GM19324 (cell line): Measurements from ENCODE around the gene NEURL1B.
"Not testable (repeated sequence)": the region's sequence is repeated elsewhere in the genome, so short reads cannot be mapped to it uniquely, and the experiment has no call there.

ENCODE experiments used
- ATAC-seq: cut with Tn5 transposase; IDR thresholded peaks from one replicate; pipeline ENCODE4 v1.9.1; 2021; ENCODE audit warnings: mild to moderate bottlenecking, moderate library complexity; ENCODE audit not compliant: unreplicated experiment, low FRiP score

NEURL1B gene

GRCh38 chr5:172640822-172641358 is at the start of gene NEURL1B:
Gene NEURL1B, plus strand, starts transcription at chr5:172641263. Its CDS starts 144 bp downstream, at chr5:172641407.
- no peak for ATAC-seq

GRCh38 chr5:172591636-172592035 is 49.4 kb upstream of the NEURL1B start:
- ATAC-seq: no peak

GRCh38 chr5:172592881-172593280 is 48.2 kb upstream of the NEURL1B start:
- no peak for ATAC-seq

GRCh38 chr5:172593306-172593705 is 47.8 kb upstream of the NEURL1B start:
- no peak for ATAC-seq

- ATAC-seq: no peak
Measured at GRCh38 chr5:172593721-172594235, 47.3 kb upstream of the NEURL1B start.

- ATAC-seq: no peak
Measured at GRCh38 chr5:172594431-172594830, 46.6 kb upstream of the NEURL1B start.

- no peak for ATAC-seq
Measured at GRCh38 chr5:172594867-172595466, 46.1 kb upstream of the NEURL1B start.

GRCh38 chr5:172595596-172596455 is 45.2 kb upstream of the NEURL1B start:
- ATAC-seq: no peak

- no peak for ATAC-seq
Measured at GRCh38 chr5:172596638-172597231, 44.3 kb upstream of the NEURL1B start.

- ATAC-seq: no peak
Measured at GRCh38 chr5:172597755-172598155, 43.3 kb upstream of the NEURL1B start.

GRCh38 chr5:172598251-172599203 is 42.5 kb upstream of the NEURL1B start:
- ATAC-seq: no peak

GRCh38 chr5:172599204-172599567 is 41.9 kb upstream of the NEURL1B start:
- ATAC-seq: no peak

GRCh38 chr5:172600571-172600970 is 40.5 kb upstream of the NEURL1B start:
- no peak for ATAC-seq

- not testable (repeated sequence) for ATAC-seq
Measured at GRCh38 chr5:172601576-172601975, 39.5 kb upstream of the NEURL1B start.

- ATAC-seq: no peak
Measured at GRCh38 chr5:172602783-172603231, 38.3 kb upstream of the NEURL1B start.

GRCh38 chr5:172603251-172603806 is 37.7 kb upstream of the NEURL1B start:
- no peak for ATAC-seq

GRCh38 chr5:172605466-172605865 is 35.6 kb upstream of the NEURL1B start:
- ATAC-seq: no peak

- ATAC-seq: no peak
Measured at GRCh38 chr5:172606156-172606785, 34.8 kb upstream of the NEURL1B start.

GRCh38 chr5:172607213-172607793 is 33.8 kb upstream of the NEURL1B start:
- no peak for ATAC-seq
